Measurements from ENCODE around the gene STK24.

DNA sequence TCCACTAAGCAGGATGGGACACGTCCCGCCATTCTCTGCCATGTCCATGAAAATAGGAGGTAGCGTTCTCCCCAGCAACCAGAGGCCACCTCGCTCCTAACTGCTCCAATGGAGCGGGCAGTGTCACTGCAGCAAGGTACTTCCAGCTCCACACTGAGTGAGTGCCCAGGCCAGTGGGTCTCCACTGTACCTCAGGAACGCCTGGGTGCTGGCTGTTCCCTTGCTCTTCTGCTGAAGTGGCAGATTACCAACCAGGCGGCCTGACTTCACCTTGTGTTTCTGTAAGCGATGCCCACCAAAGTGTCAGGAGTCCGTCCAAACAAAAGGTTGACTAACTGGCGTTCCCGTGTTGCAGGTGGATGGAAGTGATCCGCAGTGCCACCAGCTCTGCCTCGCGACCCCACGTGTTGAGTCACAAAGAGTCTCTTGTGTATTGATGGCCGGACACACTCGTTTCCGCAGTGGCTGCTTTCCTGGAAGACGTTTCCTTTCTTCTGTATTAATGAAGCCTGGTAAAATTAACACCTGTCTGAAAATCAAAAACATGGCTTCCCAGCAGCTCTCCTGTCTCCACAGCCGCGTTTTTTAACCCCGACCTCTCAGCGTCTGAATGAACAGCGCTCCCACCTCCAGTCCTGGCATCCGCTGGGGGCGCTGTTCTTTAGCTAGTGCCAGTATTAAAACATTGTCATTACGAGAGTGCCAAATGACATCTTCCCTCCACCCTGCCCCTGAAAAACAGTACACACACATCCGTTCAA lies 128.8 kb downstream of the STK24 start:
- TF ChIP-seq CTCF (IDR thresholded peaks at IDR 0.05) = peak; percentile 39 to 61 (median 55)
- no peak for TF ChIP-seq EP300 (IDR thresholded peaks at IDR 0.05)
- TF ChIP-seq POLR2A (IDR thresholded peaks at IDR 0.05) = no peak

Data from tibial nerve (tissue), 4 donors.